Lower leg skin (tissue), 3 donors: ENCODE data around the gene NTNG1.

Experiments
- CTCF ChIP-seq, 3 donors: fragments of 450-650 bp; IDR thresholded peaks; one replicate each; pipeline ENCODE4 v1.5.1; 2016; ENCODE audit warnings: antibody characterized with exemption in 3 of 3, mild to moderate bottlenecking in 3 of 3, moderate library complexity in 2 of 3
- POLR2A ChIP-seq, 2 donors: fragments of 450-650 bp; IDR thresholded peaks; one replicate each; pipeline ENCODE4 v1.6.1; 2016 to 2017; ENCODE audit warnings: antibody characterized with exemption in 2 of 2, mild to moderate bottlenecking in 1 of 2, moderate library complexity in 1 of 2

GRCh38 chr1:107145637-107146036 lies 4.8 kb downstream of the NTNG1 start:
- TF ChIP-seq CTCF (IDR thresholded peaks at IDR 0.05) (no peak), POLR2A (IDR thresholded peaks at IDR 0.05) (no peak)
